Central memory CD8-positive, alpha-beta T cell (primary cell): ENCODE results near the gene MUSTN1.

Source experiments
- ATAC-seq: fragments of 150-1000 bp; cut with Tn5 transposase; replicated peaks from 2 replicates; pipeline ENCODE4 v1.10.0; 2022; ENCODE audit warnings: mild to moderate bottlenecking, moderate FRiP score, moderate number of reproducible peaks; ENCODE audit not compliant: poor library complexity, severe bottlenecking; ENCODE audit errors: extremely low read depth
- DNase-seq, 2 donors: peaks; one replicate each; pipeline ENCODE4 v3.0.0; 2021; ENCODE audit warnings: low spot score in 2 of 2
- H3K27ac Mint-ChIP-seq: one replicate; pipeline ENCODE4 v1.8.0; 2022; ENCODE audit warnings: low read depth, mild to moderate bottlenecking, moderate library complexity, mixed read lengths
- H3K27me3 Mint-ChIP-seq: one replicate; pipeline ENCODE4 v1.8.0; 2022; ENCODE audit warnings: mixed read lengths
- H3K36me3 Mint-ChIP-seq: one replicate; pipeline ENCODE4 v1.8.0; 2022; ENCODE audit warnings: mild to moderate bottlenecking, moderate library complexity, mixed read lengths; ENCODE audit not compliant: insufficient read depth
- H3K4me1 Mint-ChIP-seq: one replicate; pipeline ENCODE4 v1.8.0; 2022; ENCODE audit warnings: mixed read lengths
- H3K4me3 Mint-ChIP-seq: one replicate; pipeline ENCODE4 v1.8.0; 2022; ENCODE audit warnings: mild to moderate bottlenecking, moderate library complexity, mixed read lengths
- H3K9me3 Mint-ChIP-seq: one replicate; pipeline ENCODE4 v1.8.0; 2022; ENCODE audit warnings: mixed read lengths

Gene MUSTN1

GRCh38 chr3:52827866-52828376, 6.9 kb downstream of the MUSTN1 start:
- Mint-ChIP-seq H3K4me1 (no peaks in the 10 kb centered on the region), H3K4me3 (no peak overlapping the region), H3K36me3 (peaks cover 5% of the 10 kb centered on the region), H3K9me3 (no peaks in the 10 kb centered on the region), H3K27me3 (no peaks in the 10 kb centered on the region), H3K27ac (no peak overlapping the region)
- ATAC-seq (no peak), DNase-seq (no peak)

- no peaks in the 10 kb centered on the region for H3K27me3 Mint-ChIP-seq
- no peaks in the 10 kb centered on the region for H3K4me1 Mint-ChIP-seq
- no peak for ATAC-seq
- no peak overlapping the region for H3K4me3 Mint-ChIP-seq
- H3K36me3 Mint-ChIP-seq, result peaks cover 5% of the 10 kb centered on the region
- H3K27ac Mint-ChIP-seq, result no peak overlapping the region
- no peak for DNase-seq
- no peaks in the 10 kb centered on the region for H3K9me3 Mint-ChIP-seq
Measured at GRCh38 chr3:52827441-52827840, 7.4 kb downstream of the MUSTN1 start.

- no peak for DNase-seq
- no peak overlapping the region for H3K4me3 Mint-ChIP-seq
- H3K36me3 Mint-ChIP-seq, result peaks cover 5% of the 10 kb centered on the region
- no peaks in the 10 kb centered on the region for H3K27me3 Mint-ChIP-seq
- H3K4me1 Mint-ChIP-seq, result no peaks in the 10 kb centered on the region
- no peak overlapping the region for H3K27ac Mint-ChIP-seq
- H3K9me3 Mint-ChIP-seq, result no peaks in the 10 kb centered on the region
- ATAC-seq, result no peak
Measured at GRCh38 chr3:52824037-52824436, 10.8 kb downstream of the MUSTN1 start.

GRCh38 chr3:52822363-52822762, 12.5 kb downstream of the MUSTN1 start:
- no peak for DNase-seq
- Mint-ChIP-seq H3K9me3 (no peaks in the 10 kb centered on the region), H3K27ac (no peak overlapping the region), H3K4me3 (no peak overlapping the region), H3K4me1 (no peaks in the 10 kb centered on the region), H3K36me3 (peaks cover 2% of the 10 kb centered on the region), H3K27me3 (no peaks in the 10 kb centered on the region)
- ATAC-seq, result no peak

- DNase-seq (no peak), ATAC-seq (no peak)
- H3K4me1 Mint-ChIP-seq, result no peaks in the 10 kb centered on the region
- peaks cover 1% of the 10 kb centered on the region for H3K36me3 Mint-ChIP-seq
- H3K4me3 Mint-ChIP-seq, result no peak overlapping the region
- H3K27me3 Mint-ChIP-seq, result no peaks in the 10 kb centered on the region
- H3K27ac Mint-ChIP-seq, result no peak overlapping the region
- no peaks in the 10 kb centered on the region for H3K9me3 Mint-ChIP-seq
Measured at GRCh38 chr3:52820736-52821135, 14.1 kb downstream of the MUSTN1 start.

- Mint-ChIP-seq H3K27me3 (no peaks in the 10 kb centered on the region), H3K27ac (no peak overlapping the region), H3K4me3 (no peak overlapping the region), H3K4me1 (no peaks in the 10 kb centered on the region), H3K9me3 (no peaks in the 10 kb centered on the region), H3K36me3 (peaks cover 1% of the 10 kb centered on the region)
- no peak for ATAC-seq
- DNase-seq, result no peak
Measured at GRCh38 chr3:52819936-52820335, 14.9 kb downstream of the MUSTN1 start.

GRCh38 chr3:52817860-52818259, 17.0 kb downstream of the MUSTN1 start:
- Mint-ChIP-seq H3K27me3 (no peaks in the 10 kb centered on the region), H3K9me3 (no peaks in the 10 kb centered on the region), H3K4me1 (no peaks in the 10 kb centered on the region), H3K4me3 (no peak overlapping the region), H3K27ac (no peak overlapping the region), H3K36me3 (no peaks in the 10 kb centered on the region)
- ATAC-seq (no peak), DNase-seq (no peak)

GRCh38 chr3:52817221-52817620, 17.6 kb downstream of the MUSTN1 start:
- Mint-ChIP-seq H3K9me3 (no peaks in the 10 kb centered on the region), H3K4me1 (no peaks in the 10 kb centered on the region), H3K36me3 (no peaks in the 10 kb centered on the region), H3K4me3 (no peak overlapping the region), H3K27me3 (no peaks in the 10 kb centered on the region), H3K27ac (no peak overlapping the region)
- ATAC-seq (no peak), DNase-seq (no peak)

GRCh38 chr3:52816654-52817053, 18.2 kb downstream of the MUSTN1 start:
- Mint-ChIP-seq H3K9me3 (no peaks in the 10 kb centered on the region), H3K4me3 (no peak overlapping the region), H3K4me1 (no peaks in the 10 kb centered on the region), H3K36me3 (no peaks in the 10 kb centered on the region), H3K27me3 (no peaks in the 10 kb centered on the region), H3K27ac (no peak overlapping the region)
- no peak for DNase-seq
- ATAC-seq, result no peak

GRCh38 chr3:52816199-52816598, 18.6 kb downstream of the MUSTN1 start:
- no peaks in the 10 kb centered on the region for H3K27me3 Mint-ChIP-seq
- H3K36me3 Mint-ChIP-seq, result no peaks in the 10 kb centered on the region
- H3K27ac Mint-ChIP-seq, result no peak overlapping the region
- no peaks in the 10 kb centered on the region for H3K4me1 Mint-ChIP-seq
- no peaks in the 10 kb centered on the region for H3K9me3 Mint-ChIP-seq
- ATAC-seq (no peak), DNase-seq (no peak)
- H3K4me3 Mint-ChIP-seq, result no peak overlapping the region

GRCh38 chr3:52813810-52814209, 21.0 kb downstream of the MUSTN1 start:
- ATAC-seq (no peak), DNase-seq (no peak)
- Mint-ChIP-seq H3K27ac (no peak overlapping the region), H3K27me3 (no peaks in the 10 kb centered on the region), H3K4me3 (no peak overlapping the region), H3K9me3 (no peaks in the 10 kb centered on the region), H3K4me1 (no peaks in the 10 kb centered on the region), H3K36me3 (no peaks in the 10 kb centered on the region)

- Mint-ChIP-seq H3K27ac (no peak overlapping the region), H3K4me3 (no peak overlapping the region), H3K4me1 (no peaks in the 10 kb centered on the region), H3K27me3 (no peaks in the 10 kb centered on the region), H3K9me3 (no peaks in the 10 kb centered on the region), H3K36me3 (no peaks in the 10 kb centered on the region)
- DNase-seq (no peak), ATAC-seq (no peak)
Measured at GRCh38 chr3:52811452-52812011, 23.3 kb downstream of the MUSTN1 start.

- no peak overlapping the region for H3K27ac Mint-ChIP-seq
Measured at GRCh38 chr3:52810923-52811322, 23.9 kb downstream of the MUSTN1 start.

More at GRCh38 chr3:52810923-52811322, 23.9 kb downstream of the MUSTN1 start:
- H3K36me3 Mint-ChIP-seq, result no peaks in the 10 kb centered on the region
- H3K27me3 Mint-ChIP-seq, result no peaks in the 10 kb centered on the region
- DNase-seq (no peak), ATAC-seq (no peak)
- H3K9me3 Mint-ChIP-seq, result no peaks in the 10 kb centered on the region
- no peak overlapping the region for H3K4me3 Mint-ChIP-seq
- H3K4me1 Mint-ChIP-seq, result no peaks in the 10 kb centered on the region
